ENCODE measurements around the gene NABP2. TPM values are rescaled to one million over a fixed set of nuclear protein-coding genes. Genes with fewer than 3 reads are reported as not detected.

Gene NABP2
- total RNA-seq, 1 experiment from 2014 or later, result 63.3 TPM

DNA sequence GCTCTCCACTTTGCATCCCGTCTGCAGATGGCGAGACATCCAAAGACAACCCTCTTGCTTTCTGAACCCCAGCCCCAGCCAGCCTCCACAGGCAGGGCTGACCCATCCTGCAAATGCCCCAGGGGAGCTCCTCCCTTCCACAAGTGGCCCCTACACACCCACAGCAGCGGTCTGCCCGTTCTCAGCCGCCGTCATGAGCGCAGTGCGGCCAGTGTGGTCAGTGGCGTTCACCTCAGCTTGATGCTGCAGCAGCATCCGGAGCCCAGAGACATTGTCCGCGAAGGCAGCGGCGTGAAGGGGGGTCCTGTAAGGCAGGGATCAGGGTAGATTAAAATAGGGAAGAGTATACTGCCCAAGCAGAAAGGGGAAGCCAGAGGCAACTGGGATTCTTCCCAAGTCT lies 20.4 kb downstream of the NABP2 start:
- intact Hi-C loops (cut with micrococcal nuclease; ENCODE audit: unreplicated experiment), result no loop called here
- no peaks in the 10 kb centered on the region for H3K9me3 Mint-ChIP-seq (ENCODE audit: low read depth, unreplicated experiment)
- CTCF ChIA-PET, result no interaction called here
- H3K27ac Mint-ChIP-seq (ENCODE audit: unreplicated experiment), result no peak overlapping the region
- no peaks in the 10 kb centered on the region for H3K4me1 Mint-ChIP-seq (ENCODE audit: low read depth, unreplicated experiment)
- no peaks in the 10 kb centered on the region for H3K27me3 Mint-ChIP-seq (ENCODE audit: unreplicated experiment)
- H3K36me3 Mint-ChIP-seq (ENCODE audit: insufficient read depth, unreplicated experiment), result peaks cover 38% of the 10 kb centered on the region
- BruUV-seq (replicated peaks), result no TSS peak
- TF ChIP-seq, protein P1, sequence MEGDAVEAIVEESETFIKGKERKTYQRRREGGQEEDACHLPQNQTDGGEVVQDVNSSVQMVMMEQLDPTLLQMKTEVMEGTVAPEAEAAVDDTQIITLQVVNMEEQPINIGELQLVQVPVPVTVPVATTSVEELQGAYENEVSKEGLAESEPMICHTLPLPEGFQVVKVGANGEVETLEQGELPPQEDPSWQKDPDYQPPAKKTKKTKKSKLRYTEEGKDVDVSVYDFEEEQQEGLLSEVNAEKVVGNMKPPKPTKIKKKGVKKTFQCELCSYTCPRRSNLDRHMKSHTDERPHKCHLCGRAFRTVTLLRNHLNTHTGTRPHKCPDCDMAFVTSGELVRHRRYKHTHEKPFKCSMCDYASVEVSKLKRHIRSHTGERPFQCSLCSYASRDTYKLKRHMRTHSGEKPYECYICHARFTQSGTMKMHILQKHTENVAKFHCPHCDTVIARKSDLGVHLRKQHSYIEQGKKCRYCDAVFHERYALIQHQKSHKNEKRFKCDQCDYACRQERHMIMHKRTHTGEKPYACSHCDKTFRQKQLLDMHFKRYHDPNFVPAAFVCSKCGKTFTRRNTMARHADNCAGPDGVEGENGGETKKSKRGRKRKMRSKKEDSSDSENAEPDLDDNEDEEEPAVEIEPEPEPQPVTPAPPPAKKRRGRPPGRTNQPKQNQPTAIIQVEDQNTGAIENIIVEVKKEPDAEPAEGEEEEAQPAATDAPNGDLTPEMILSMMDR (IDR thresholded peaks at IDR 0.05; ENCODE audit: unreplicated experiment), result no peak
- DNase-seq, result no peak
- H3K4me3 Mint-ChIP-seq (ENCODE audit: low read depth, unreplicated experiment), result no peak overlapping the region

DNA sequence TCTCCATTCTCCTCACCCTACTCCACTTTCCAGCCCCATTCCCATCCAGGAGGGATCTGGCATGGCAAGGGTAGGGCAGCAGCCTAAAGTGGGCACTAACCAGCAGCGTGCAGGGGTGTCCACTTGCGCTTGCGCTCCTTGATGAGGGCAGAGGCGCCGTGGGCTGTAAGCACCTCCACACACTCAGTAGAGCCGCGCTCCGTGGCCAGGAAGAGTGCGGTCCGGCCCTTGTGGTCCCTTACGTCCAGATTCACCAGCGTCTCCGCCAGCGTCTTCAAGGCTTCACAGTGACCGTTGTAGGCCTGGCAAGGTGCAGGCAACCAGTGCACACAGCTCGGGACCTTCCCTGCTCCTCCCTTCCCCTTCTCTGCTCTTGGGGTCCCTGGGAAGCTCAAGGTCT lies 23.8 kb downstream of the NABP2 start:
- intact Hi-C loops (cut with micrococcal nuclease; ENCODE audit: unreplicated experiment), result no loop called here
- Mint-ChIP-seq H3K9me3 (ENCODE audit: low read depth, unreplicated experiment) (no peaks in the 10 kb centered on the region), H3K4me3 (ENCODE audit: low read depth, unreplicated experiment) (no peak overlapping the region), H3K4me1 (ENCODE audit: low read depth, unreplicated experiment) (no peaks in the 10 kb centered on the region), H3K27ac (ENCODE audit: unreplicated experiment) (no peak overlapping the region), H3K36me3 (ENCODE audit: insufficient read depth, unreplicated experiment) (peaks cover 30% of the 10 kb centered on the region), H3K27me3 (ENCODE audit: unreplicated experiment) (no peaks in the 10 kb centered on the region)
- no TSS peak for BruUV-seq (replicated peaks)
- TF ChIP-seq, protein P1 (IDR thresholded peaks at IDR 0.05; ENCODE audit: unreplicated experiment), result no peak
- DNase-seq, result no peak
- CTCF ChIA-PET, result interaction anchor here (1.0 kb wide), 1 partner anchor 26 kb away, joined by 3 read pairs; the partner anchor contains the start of gene RNF41

DNA sequence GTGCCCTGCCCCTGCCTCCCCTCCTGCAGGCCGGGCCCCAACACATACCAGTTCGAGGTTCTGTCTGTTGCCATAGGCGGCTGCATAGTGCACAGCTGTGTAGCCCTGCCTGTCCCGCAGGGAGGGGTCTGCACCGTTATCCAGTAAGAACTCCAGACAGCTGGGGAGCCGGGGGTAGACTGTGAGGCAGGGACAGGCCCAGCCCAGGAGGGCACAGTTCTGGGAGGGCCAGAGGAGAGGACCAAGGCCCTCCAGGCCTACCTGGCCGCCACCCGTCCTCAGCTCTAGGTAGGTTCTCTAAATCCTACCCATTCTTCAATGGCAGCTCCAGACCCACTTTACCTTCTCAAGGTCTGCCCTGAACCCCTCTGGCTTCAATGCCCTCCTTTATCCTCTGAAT lies 24.6 kb downstream of the NABP2 start:
- no peaks in the 10 kb centered on the region for H3K9me3 Mint-ChIP-seq (ENCODE audit: low read depth, unreplicated experiment)
- BruUV-seq (replicated peaks), result no TSS peak
- H3K4me3 Mint-ChIP-seq (ENCODE audit: low read depth, unreplicated experiment), result no peak overlapping the region
- intact Hi-C loops (cut with micrococcal nuclease; ENCODE audit: unreplicated experiment), result no loop called here
- no peaks in the 10 kb centered on the region for H3K4me1 Mint-ChIP-seq (ENCODE audit: low read depth, unreplicated experiment)
- H3K27me3 Mint-ChIP-seq (ENCODE audit: unreplicated experiment), result no peaks in the 10 kb centered on the region
- H3K36me3 Mint-ChIP-seq (ENCODE audit: insufficient read depth, unreplicated experiment), result peaks cover 38% of the 10 kb centered on the region
- no peak for DNase-seq
- no peak overlapping the region for H3K27ac Mint-ChIP-seq (ENCODE audit: unreplicated experiment)
- CTCF ChIA-PET, result interaction anchor here (1.0 kb wide), 1 partner anchor 9 kb away, joined by 4 read pairs; the partner anchor contains the start of gene ANKRD52
- TF ChIP-seq, protein P1 (IDR thresholded peaks at IDR 0.05; ENCODE audit: unreplicated experiment), result no peak

DNA sequence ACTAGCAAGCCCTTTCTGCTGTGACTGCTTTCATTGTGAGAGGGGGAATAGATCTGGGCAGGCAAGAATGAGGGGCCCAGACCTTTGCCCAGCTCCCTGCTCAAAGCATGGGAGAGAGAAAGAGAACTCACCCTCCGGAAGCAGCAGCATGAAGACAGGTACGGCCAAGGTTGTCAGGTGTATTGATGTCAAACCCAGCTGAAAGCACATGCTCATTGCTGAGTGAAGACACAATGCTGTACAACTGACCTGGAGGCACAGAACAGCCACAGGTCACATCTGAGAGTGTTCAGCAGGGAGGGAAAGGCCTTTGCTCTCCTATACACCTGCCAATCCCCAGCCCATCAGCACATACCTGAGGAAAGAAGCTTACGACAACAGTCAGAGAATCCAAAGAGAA lies 28.5 kb downstream of the NABP2 start:
- no TSS peak for BruUV-seq (replicated peaks)
- Mint-ChIP-seq H3K4me3 (ENCODE audit: low read depth, unreplicated experiment) (no peak overlapping the region), H3K36me3 (ENCODE audit: insufficient read depth, unreplicated experiment) (peaks cover 50% of the 10 kb centered on the region), H3K27me3 (ENCODE audit: unreplicated experiment) (no peaks in the 10 kb centered on the region), H3K9me3 (ENCODE audit: low read depth, unreplicated experiment) (no peaks in the 10 kb centered on the region), H3K27ac (ENCODE audit: unreplicated experiment) (no peak overlapping the region), H3K4me1 (ENCODE audit: low read depth, unreplicated experiment) (no peaks in the 10 kb centered on the region)
- no peak for DNase-seq
- intact Hi-C loops (cut with micrococcal nuclease; ENCODE audit: unreplicated experiment), result no loop called here
- CTCF ChIA-PET, result interaction anchor here (0.5 to 1.2 kb wide), 2 partner anchors 14 to 63 kb away, joined by 3 read pairs; partner anchors contain the start of gene COQ10A
- TF ChIP-seq, protein P1 (IDR thresholded peaks at IDR 0.05; ENCODE audit: unreplicated experiment), result no peak

Measured in Calu3 (cell line).